NCI-H2196 treated with DMSO at 0.1 percent for 48 hours (cell line): ENCODE measurements around the gene CD244.

ENCODE experiments used
- DNase-seq: peaks from one replicate; lab custom pipeline; 2025; ENCODE audit not compliant: unreplicated experiment; lab: John Stamatoyannopoulos, UW

The CD244 gene

DNA sequence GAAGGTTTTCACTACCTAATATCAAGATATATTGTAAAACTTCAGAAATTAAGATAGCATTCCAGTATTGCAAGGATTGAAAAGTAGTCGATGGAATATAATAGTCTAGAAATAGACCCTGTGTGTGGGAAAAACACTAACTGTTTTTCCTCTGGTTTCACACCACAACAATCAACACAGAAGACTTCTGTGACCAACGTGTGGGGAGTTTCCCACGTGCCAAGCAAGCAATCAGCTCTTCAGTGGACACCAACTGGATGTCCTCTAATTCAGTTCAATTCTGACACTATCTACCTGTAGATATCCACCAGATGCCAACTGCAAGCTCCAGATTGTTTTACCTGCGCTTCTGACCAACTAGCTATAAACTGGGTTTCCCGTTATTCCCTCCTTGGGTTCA, 12.1 kb downstream of the CD244 start:
- no peak for DNase-seq

- no peak for DNase-seq
These were observed 16.4 kb downstream of the CD244 start for GRCh38 chr1:160846281-160846680.

GRCh38 chr1:160844447-160845232, 18.0 kb downstream of the CD244 start:
- no peak for DNase-seq

DNA sequence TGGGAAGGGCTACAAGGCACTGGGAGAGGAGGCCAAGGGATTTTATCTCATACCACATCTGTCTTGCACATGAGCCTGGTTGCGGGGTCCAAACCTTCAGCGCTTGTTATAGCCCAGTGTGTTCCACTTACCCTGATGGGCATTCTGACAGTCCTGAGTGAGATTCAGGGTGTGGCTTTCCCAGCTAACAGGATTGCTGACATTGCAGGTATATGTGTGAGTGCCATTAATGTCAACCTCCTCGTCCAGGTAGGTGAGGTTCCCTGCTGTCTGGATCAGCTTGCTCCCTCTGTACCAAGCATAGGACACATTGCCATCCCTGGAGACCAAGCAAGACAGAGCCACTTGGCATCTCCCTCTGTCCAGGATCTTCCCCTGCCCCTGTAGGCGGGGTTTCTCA, 21.6 kb downstream of the CD244 start:
- no peak for DNase-seq

GRCh38 chr1:160839746-160840145, 22.9 kb downstream of the CD244 start:
- no peak for DNase-seq

DNA sequence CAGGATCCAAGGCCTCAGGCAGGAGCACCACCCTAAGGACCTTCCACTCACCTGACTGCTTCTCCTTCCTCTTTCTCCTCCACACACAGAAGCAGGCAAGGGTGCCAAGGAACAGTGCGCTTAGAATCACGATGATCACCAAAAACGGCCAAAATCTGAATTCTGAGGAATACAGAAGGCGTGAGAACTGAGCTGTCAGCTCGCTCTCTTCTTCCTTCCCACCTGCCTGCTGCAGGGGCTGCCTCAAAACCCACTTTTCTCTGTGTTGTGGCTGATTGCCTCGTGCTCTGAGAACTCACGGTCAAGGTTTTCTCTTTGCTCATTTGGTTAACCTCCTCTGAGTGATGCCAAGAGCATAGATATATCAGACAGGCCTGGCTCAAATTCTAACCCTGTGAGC, 23.8 kb downstream of the CD244 start:
- no peak for DNase-seq

- DNase-seq, result no peak
These were observed 25.0 kb downstream of the CD244 start for GRCh38 chr1:160837558-160838205.

- no peak for DNase-seq
These were observed 25.6 kb downstream of the CD244 start for GRCh38 chr1:160836981-160837557.

DNA sequence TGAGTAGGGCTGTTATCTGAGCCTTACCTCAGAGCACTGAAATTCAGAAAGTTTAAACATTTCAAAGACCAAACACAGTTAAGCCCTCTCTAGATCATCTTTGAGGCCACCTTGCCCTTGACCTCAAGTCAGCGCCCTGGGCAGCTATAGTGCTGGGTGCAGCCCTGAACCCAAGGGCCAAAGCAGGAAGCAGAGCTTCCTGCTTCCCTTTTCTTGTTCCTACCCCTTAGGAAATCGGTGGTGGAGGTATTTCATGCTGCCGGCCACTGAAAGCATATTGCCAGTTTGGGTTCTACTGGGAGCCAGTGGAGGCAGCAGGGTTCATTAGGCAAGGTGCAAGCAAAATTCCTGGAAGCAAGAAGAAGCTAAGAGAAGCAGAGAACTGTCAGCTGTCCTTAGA, 26.1 kb downstream of the CD244 start:
- no peak for DNase-seq

DNA sequence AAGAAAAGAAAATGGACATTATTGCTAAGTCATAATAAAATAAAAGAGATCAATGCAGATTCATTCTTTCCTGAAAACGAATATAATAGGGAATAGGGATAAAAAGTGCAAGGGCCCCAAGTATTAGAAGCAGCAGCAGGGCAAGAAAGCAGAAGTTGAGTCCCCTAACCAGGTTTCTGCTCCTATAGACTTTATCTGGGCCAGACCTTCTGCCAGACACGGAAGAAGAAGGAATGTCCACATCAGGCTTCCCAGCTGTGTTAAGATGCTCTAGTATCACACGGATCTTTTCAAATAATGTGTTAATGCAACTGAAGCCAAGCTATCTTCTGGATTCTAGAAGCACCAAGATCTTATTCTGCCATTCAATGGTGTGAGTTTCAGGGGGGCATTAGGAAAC, 26.9 kb downstream of the CD244 start:
- DNase-seq, result no peak

- DNase-seq, result no peak
These were observed 27.6 kb downstream of the CD244 start for GRCh38 chr1:160834945-160835565.

GRCh38 chr1:160830321-160831153, 32.1 kb downstream of the CD244 start:
- no peak for DNase-seq

DNA sequence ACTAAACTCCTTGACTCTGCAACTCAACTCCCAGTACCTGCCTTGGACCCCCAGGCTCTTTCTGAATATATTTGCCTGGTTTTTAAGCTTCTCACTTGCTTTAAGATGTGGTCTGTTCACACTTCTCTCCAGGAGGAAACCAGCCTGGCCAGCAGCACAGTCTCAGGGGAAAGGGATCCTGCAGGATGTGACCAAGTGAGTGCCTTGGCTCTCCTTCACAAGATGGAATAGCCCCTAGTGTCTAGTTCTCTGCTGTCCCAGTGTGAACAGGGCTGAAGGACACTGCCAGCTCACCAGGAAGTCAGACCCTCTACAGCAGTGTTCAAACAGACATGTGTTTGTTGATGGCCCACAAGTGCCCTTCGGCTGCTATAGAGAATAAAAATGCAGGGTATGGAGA, 32.9 kb downstream of the CD244 start:
- no peak for DNase-seq

GRCh38 chr1:160827418-160827817, 35.3 kb downstream of the CD244 start:
- DNase-seq, result no peak

- no peak for DNase-seq
These were observed 36.1 kb downstream of the CD244 start for GRCh38 chr1:160826546-160826945.

DNA sequence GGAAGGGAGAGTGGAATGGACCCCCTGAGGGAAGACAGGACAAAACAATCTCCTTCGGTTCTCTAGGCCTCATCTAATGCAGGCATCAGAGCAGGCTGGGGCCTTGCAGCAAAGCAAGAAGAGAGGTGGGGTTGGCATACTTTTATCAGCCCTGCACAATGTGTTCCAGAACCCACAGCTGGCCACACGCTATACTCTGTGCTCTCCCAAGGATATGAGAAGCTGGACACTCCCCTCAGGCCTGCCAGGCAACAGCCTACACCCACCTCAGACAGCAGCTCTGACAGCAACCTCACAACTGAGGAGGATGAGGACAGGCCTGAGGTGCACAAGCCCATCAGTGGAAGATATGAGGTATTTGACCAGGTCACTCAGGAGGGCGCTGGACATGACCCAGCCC, 39.4 kb downstream of the CD244 start:
- no peak for DNase-seq

GRCh38 chr1:160821627-160822026, 41.1 kb downstream of the CD244 start:
- DNase-seq, result no peak

GRCh38 chr1:160819186-160819585, 43.5 kb downstream of the CD244 start:
- DNase-seq, result no peak

DNA sequence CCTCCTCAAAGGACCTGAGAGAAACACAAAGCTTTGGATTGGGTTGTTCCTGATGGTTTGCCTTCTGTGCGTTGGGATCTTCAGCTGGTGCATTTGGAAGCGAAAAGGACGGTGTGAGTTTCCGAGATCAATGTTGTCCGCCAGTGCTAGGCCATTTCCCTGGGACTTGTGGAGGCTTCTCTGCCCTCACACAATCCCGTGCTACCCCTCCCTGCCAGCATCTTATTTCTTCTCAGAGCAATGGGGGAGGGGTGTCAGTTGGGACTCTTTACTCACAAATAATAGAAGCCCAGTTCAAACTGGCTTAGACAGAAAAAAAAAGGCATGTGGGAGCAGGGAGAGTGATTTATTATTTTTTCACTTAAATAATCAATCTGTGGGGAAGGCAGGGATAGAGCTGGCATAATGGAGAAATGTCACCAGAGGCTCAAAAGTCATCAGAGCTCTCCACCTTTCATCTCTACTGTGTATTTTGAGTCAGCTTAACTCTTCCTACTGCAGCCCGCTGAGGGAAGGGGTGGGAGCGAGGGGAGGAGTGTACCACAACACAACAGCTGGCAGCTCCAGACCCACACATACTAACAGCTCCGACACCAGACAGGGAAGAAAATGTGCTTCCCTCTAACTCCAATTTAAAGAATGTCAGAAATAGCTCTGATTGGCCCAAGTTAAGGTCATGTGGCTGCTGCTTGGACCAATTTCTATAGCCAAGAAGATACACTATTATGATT, 44.3 kb downstream of the CD244 start:
- DNase-seq, result no peak

GRCh38 chr1:160814856-160815255, 47.8 kb downstream of the CD244 start:
- no peak for DNase-seq
